Measurements from ENCODE around the gene FAM120B. TPM values are rescaled to one million over a fixed set of nuclear protein-coding genes. Genes with fewer than 3 reads are reported as not detected.

The FAM120B gene
- total RNA-seq, 1 donor, result 18.7 TPM

DNA sequence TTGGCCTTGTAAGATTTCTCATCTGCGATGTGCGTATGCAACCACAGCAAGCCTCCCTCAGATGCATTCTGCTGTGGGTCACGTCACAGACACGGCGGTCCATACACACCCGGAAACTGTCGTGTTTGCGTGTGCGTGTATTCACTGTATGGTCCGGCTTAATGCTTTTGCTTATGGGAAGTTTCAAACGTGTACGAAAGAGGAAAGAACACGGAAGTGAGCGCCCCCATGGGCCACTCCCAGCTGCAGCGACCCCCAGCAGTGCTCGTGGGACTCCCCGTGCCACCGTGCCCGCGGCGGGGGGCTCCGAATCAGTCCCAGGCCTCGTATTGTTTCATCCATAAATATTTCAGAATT, 25.9 kb upstream of the FAM120B start:
- Histone ChIP-seq H3K27me3 (ENCODE audit: insufficient read depth, low read length) (no peaks in the 10 kb centered on the region), H3K9me3 (ENCODE audit: low read depth, low read length) (no peaks in the 10 kb centered on the region), H3K4me1 (ENCODE audit: insufficient read depth, low read length) (peaks cover 15% of the 10 kb centered on the region), H3K4me3 (ENCODE audit: low read length) (no peak overlapping the region)

DNA sequence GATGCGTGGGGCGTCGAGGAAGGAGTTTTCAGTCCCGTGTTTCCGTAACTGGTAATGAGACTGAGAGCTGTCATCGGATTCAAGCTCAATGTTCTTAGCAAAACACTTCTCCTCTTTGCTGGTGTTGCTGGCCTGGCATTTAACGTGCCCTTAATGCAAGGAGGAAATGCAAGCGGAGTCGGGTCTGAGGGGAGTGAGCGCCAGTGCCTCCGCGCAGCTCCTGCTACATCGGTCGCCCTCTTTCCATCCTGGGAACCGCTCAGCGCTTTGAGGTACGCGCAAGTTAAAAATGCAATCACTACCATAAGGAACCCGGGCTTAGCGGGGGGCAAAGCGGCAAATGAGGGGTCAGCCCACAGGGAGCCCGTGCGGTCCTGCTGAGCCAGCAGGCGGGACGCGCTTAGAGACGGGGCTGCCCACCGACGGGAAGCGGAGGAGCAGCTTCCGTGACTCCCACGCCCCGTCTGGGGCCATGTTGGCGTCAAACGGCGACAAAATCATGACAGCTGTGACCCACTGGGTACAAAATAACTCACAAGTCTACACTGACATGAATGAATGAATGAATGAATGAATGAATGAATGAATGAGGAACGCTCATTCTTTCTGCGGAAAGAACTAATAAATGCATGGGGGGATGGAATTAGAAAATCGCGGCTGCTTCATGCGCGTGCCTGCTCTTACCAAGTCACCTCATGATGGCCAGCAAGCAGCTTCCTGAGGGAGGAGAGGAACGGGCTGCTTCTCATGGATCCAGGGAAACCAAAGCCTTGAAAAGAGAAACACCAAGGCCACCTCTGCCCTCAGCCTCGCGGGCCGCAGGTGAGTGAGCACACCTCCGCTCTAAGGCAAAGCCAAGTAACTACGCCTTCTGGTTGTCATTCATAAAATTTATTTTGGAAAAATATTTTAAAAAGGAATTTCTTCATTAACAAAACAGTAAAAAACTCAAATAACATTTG, 24.9 kb upstream of the FAM120B start:
- no peaks in the 10 kb centered on the region for H3K9me3 ChIP-seq (ENCODE audit: low read depth, low read length)
- H3K27me3 ChIP-seq (ENCODE audit: insufficient read depth, low read length), result peaks cover 2% of the 10 kb centered on the region
- no peak overlapping the region for H3K4me3 ChIP-seq (ENCODE audit: low read length)
- peaks cover 15% of the 10 kb centered on the region for H3K4me1 ChIP-seq (ENCODE audit: insufficient read depth, low read length)

DNA sequence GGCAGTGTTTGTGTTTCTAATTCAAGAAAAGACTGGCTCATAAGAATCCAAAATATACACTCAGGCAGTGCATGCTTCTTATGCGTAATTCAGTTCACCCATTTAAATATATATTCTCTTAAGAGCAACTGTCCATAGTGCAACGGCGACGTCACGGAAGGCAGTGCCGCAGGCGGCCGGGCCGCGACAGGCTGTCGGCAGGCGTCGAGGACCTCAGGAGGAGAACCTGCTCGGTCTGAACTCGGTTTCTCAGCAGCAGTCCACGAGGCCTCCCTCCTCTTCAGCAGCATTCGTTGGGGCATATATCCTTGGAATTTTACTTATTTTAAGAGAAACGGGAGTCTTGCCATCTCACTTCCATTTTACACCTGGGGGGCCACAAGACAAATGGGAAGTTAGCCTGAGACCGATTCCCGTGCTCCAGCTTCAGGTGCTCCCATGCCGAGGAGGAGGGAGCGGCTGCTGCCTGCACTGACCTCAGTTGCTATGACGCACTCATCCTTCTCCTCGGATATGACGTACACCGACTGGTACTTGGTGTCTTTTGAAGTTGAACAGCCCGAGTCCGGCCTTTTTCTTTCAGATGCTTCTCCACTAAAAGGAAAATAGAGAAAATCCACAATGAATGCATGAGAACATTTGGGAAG, 23.9 kb upstream of the FAM120B start:
- H3K27me3 ChIP-seq (ENCODE audit: insufficient read depth, low read length), result peaks cover 12% of the 10 kb centered on the region

DNA sequence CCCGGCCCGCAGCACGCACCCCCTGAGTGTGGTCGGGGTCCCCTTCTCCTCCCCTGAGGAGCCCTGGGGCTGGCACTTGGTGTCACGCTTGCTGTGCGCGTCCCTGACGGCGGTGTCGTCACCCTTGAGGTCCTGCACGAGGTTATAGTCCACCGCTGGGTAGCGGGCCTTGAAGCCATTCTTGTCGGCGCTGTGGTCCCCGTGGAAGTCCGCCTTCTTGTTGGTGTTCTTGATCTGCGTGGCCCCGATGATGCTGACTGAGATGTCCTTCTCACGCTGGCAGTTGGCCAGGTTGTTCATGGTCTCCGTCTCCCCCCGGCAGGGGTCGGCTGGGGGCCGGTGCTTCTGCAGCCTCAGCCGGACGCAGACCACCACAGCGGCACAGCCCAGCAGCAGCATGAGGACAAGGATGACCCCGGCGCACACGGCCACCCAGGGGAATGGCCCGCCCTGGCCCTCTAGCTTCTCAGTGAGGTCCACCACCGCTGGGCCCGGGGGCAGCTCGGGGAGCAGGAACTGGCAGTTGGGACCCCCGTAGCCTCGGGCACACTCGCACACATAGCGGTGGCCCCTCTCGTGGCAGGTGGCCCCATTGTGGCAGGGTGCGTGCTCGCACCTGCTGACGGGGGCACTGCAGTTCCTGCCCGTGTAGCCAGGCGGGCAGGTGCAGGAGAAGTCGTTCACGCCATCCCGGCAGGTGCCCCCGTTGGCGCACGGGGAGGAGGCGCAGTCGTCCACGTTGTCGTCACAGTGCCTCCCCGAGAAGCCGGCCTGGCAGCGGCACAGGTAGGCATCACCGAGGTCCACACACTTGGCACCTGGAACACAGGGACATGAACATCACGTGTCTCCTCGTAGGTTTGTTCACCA, 23.1 kb upstream of the FAM120B start:
- Histone ChIP-seq H3K27me3 (ENCODE audit: insufficient read depth, low read length) (peaks cover 20% of the 10 kb centered on the region), H3K4me1 (ENCODE audit: insufficient read depth, low read length) (peaks cover 11% of the 10 kb centered on the region), H3K4me3 (ENCODE audit: low read length) (no peak overlapping the region), H3K9me3 (ENCODE audit: low read depth, low read length) (no peaks in the 10 kb centered on the region)

More for the DNA sequence above, 23.9 kb upstream of the FAM120B start:
- Histone ChIP-seq H3K4me3 (ENCODE audit: low read length) (no peak overlapping the region), H3K4me1 (ENCODE audit: insufficient read depth, low read length) (peaks cover 15% of the 10 kb centered on the region), H3K9me3 (ENCODE audit: low read depth, low read length) (no peaks in the 10 kb centered on the region)

DNA sequence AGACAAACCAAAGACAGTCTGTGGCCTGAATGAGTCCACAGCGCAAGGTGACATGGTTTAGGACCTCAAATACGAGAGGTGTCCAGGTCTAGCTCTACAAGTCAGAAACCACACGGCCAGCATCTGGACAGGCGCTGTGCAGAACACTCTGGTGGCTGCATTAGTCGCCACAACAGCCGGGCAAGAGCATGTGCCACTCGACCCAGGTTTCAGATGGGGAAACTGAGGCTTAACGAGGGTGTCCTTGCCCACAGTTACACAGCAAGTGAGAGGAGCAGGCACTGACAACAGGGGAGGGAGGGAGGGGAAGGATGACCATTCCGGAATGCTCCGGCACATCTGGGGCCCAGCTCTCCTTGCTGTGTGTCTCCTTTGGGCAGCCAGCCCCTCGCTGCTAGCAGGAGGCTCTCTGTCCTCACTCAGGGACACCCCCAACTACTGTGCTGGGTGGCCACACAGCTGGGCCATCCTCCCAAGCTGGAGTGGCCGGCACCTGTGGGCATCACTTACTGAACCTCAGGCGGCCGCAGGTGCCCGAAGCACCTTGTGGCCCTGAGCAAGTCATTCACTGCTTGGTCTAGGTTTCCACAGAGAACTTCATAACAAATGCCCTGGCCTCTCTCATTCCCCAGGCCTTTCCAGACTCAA, 22.3 kb upstream of the FAM120B start:
- Histone ChIP-seq H3K4me3 (ENCODE audit: low read length) (no peak overlapping the region), H3K9me3 (ENCODE audit: low read depth, low read length) (no peaks in the 10 kb centered on the region), H3K4me1 (ENCODE audit: insufficient read depth, low read length) (peaks cover 11% of the 10 kb centered on the region), H3K27me3 (ENCODE audit: insufficient read depth, low read length) (peaks cover 27% of the 10 kb centered on the region)

DNA sequence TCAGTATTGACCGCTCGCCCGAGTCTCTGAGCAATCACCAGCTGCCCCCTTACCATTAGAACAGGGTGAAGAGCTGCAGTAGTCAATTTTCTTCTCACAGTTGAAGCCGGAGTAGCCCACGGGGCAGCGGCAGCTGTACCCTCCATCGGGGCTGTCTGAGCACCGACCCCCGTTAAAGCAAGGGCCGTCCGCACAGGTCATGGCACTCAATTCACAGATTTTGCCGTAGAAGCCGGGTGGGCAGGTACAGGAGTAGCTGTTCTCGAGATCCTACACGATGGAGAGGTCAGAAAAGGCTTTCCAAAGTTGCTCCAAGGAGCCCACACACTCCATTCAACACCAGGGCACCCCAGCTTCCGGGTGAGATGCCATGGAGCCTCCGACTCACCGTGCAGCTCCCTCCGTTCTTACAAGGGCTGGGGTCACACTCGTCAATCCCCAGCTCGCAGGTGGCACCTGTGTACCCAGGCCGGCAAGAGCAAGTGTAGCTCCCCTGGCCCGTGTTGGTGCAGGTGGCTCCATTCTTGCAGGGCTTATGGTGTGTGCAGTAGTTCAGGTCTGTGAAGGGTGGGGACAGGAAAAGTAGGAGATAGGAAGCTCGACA, 21.6 kb upstream of the FAM120B start:
- Histone ChIP-seq H3K4me3 (ENCODE audit: low read length) (no peak overlapping the region), H3K4me1 (ENCODE audit: insufficient read depth, low read length) (peaks cover 19% of the 10 kb centered on the region), H3K9me3 (ENCODE audit: low read depth, low read length) (no peaks in the 10 kb centered on the region), H3K27me3 (ENCODE audit: insufficient read depth, low read length) (peaks cover 27% of the 10 kb centered on the region)

DNA sequence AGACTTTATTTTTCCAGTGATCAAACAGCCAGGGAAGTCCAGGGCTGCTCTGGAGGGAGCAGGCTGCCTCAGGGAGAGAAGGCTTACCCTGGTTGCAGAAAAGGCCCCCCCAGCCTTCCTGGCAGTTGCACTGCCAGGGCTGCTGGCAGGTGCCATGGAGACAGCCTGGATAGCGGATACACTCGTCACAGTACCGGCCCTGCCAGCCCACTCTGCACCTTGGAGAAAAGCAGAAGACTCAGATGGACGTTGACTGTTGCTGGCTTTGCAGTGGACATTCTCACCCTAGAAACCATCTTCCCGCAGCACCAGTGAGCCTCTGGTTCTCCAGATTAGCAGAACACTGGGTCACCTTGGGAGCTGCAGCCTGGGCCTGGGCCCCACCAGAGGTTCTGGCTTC, 21.1 kb upstream of the FAM120B start:
- peaks cover 22% of the 10 kb centered on the region for H3K4me1 ChIP-seq (ENCODE audit: insufficient read depth, low read length)
- peaks cover 30% of the 10 kb centered on the region for H3K27me3 ChIP-seq (ENCODE audit: insufficient read depth, low read length)
- H3K4me3 ChIP-seq (ENCODE audit: low read length), result no peak overlapping the region

DNA sequence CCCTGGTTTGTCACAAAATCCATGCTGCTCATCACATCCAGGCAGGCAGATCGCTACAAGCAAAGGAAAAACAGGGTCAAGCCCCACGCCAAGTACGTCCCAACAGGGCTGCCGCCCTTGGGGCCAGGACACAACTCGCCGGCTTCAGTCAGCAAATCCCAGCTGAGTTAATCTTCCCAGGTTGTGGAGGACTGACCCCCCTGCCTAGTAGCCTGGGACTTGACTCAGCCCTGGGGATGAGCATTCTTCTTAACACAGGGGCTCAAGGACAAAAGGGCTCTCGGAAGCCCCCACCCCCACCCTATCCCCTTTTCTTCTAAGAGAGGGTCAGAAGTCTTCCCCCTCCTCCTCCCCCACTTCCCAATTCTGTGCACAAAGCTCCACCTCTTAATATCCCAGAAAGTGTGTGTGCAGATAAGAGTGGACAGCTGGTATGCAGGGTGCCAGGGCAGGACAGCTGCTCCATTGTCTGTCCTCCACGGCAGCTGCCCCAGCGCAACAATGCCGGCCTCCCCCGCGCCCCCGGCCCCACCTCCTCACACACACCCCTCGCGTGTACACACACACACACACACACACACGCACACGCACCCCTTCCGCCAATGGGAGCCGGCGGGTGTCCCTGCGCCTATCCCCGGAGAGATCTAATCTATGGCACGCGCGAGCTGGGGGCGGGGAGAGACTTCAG, 20.2 kb upstream of the FAM120B start:
- peaks cover 29% of the 10 kb centered on the region for H3K4me1 ChIP-seq (ENCODE audit: insufficient read depth, low read length)
- H3K9me3 ChIP-seq (ENCODE audit: low read depth, low read length), result no peaks in the 10 kb centered on the region
- peaks cover 30% of the 10 kb centered on the region for H3K27me3 ChIP-seq (ENCODE audit: insufficient read depth, low read length)
- no peak overlapping the region for H3K4me3 ChIP-seq (ENCODE audit: low read length)

More for the DNA sequence above, 21.1 kb upstream of the FAM120B start:
- no peaks in the 10 kb centered on the region for H3K9me3 ChIP-seq (ENCODE audit: low read depth, low read length)

DNA sequence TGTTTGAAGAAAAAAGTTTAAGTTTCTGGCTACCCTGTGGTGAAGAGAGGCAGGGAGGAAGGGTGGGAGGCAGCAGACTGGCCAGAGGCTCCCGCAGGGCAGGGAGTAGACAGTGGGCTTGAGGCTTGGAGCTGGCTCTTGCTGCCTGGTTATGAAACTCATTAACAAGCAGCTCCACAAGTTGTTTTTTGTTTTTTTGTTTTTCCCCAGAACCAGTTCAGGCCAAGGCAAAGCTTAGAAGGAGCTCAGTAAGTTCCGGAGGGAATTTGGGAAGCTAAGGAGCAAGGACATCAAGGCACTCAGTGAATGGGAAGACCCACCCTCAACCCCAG, 19.7 kb upstream of the FAM120B start:
- no peak overlapping the region for H3K4me3 ChIP-seq (ENCODE audit: low read length)
- peaks cover 34% of the 10 kb centered on the region for H3K27me3 ChIP-seq (ENCODE audit: insufficient read depth, low read length)
- H3K9me3 ChIP-seq (ENCODE audit: low read depth, low read length), result no peaks in the 10 kb centered on the region
- H3K4me1 ChIP-seq (ENCODE audit: insufficient read depth, low read length), result peaks cover 34% of the 10 kb centered on the region

DNA sequence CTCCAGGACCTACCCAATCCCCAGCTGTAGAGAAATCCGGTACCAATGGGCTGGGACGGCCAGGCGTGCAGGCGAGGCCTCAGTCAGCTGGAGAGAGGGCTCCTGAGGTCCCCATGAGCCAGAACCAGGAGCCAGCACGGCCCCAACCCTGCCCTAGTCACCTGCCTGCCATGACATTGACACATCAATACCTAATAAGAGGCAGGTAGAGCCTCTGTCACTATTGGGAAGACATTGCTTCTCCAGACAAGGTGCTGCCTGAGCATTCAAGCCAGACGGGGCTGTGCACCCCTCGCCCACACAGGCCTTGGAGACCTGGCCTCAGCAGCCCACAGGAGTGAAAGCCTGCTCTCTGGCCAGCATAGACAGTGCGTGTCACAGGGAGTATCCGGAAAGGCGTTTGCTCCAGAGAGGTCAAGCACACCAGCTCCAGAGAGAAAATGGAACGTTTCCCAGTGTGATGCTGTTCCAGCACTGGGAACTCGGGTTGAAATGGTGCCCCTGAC, 19.1 kb upstream of the FAM120B start:
- Histone ChIP-seq H3K4me3 (ENCODE audit: low read length) (no peak overlapping the region), H3K4me1 (ENCODE audit: insufficient read depth, low read length) (peaks cover 40% of the 10 kb centered on the region), H3K9me3 (ENCODE audit: low read depth, low read length) (no peaks in the 10 kb centered on the region), H3K27me3 (ENCODE audit: insufficient read depth, low read length) (peaks cover 40% of the 10 kb centered on the region)

DNA sequence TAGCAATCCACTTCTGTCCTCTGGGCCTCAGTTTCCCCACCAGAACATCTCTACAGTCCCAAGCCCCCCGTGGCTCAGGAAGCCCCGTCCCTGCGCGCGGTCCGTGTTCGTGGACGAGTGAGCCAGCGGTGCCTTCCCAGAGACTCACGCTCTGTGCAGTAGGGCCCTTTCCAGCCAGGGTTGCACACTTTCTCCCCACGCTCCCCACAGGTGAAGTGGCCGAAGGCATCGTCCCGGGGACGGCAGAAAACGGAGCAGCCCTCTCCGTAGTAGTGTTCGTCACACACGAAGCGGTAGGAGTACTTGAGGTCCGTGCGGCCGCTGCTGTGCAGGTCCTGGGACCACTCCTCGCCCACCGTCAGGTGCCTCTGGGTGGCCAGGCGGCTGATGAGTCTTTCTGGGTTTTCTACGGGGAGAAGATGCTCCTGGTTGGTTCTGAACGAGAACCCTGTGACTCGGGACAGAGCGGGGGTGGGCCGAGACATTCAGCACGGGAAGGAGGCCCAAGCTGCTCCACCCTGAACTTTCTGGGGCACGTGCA, 18.4 kb upstream of the FAM120B start:
- no peaks in the 10 kb centered on the region for H3K9me3 ChIP-seq (ENCODE audit: low read depth, low read length)
- peaks cover 47% of the 10 kb centered on the region for H3K4me1 ChIP-seq (ENCODE audit: insufficient read depth, low read length)
- H3K4me3 ChIP-seq (ENCODE audit: low read length), result no peak overlapping the region
- H3K27me3 ChIP-seq (ENCODE audit: insufficient read depth, low read length), result peaks cover 47% of the 10 kb centered on the region

DNA sequence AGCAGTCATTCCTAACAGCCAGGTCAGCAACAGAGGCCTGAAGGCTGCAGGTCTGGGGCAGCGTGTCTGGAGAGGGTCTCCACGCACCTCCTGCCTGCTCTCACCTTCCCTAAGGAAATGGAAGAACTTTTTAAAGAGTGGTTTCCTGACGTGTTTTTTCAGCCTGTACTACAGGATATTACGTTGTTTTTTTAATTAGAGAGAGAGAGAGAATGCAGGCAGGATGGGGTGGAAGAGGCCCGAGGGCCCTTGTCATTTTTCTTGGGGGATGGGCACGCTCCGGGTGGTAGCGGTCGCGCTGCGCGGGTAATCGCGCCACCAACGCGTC, 17.7 kb upstream of the FAM120B start:
- Histone ChIP-seq H3K4me3 (ENCODE audit: low read length) (peak overlapping the region; percentile 54), H3K9me3 (ENCODE audit: low read depth, low read length) (no peaks in the 10 kb centered on the region), H3K4me1 (ENCODE audit: insufficient read depth, low read length) (peaks cover 53% of the 10 kb centered on the region), H3K27me3 (ENCODE audit: insufficient read depth, low read length) (peaks cover 53% of the 10 kb centered on the region)

DNA sequence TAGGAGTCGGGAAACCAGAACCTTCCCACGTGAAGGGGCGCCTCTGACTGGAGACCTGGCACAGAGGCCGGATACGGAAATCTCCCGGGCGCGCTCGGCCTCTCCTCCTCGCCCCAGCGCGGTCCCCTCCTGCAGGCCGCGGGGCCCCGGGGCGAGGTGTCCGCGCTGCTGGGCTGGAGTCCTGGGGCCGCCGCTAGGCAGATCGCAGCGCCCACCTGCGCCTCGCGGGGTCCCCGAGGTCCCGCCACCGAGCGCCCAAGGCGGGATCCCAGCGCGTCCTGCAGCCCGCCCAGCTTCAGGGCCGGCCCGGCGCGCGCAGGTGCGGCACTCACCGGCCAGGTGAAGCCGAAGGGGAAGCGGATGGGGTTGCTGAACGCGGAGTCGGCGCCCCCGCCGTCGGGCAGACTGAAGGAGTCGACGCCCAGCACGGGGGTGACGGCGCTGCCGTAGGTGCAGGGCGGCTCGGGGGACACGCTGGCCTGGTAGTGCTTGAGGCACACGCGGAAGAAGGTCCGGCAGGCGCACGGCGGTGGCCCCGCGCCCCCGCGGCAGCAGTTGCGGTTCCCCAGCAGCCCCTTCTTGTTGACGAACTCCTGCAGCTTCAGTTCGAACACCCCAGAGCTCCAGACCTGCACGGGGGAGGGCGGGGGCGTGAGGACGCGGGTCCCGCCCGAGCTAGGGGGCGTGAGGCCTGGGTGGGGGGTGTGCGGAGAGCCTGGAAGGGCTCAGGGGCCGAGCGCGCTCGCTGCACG, 17.2 kb upstream of the FAM120B start:
- Histone ChIP-seq H3K9me3 (ENCODE audit: low read depth, low read length) (no peaks in the 10 kb centered on the region), H3K4me1 (ENCODE audit: insufficient read depth, low read length) (peaks cover 57% of the 10 kb centered on the region), H3K4me3 (ENCODE audit: low read length) (peak overlapping the region; percentile 54), H3K27me3 (ENCODE audit: insufficient read depth, low read length) (peaks cover 59% of the 10 kb centered on the region)
